ENCODE results near the gene DTD2.

The DTD2 gene

GRCh38 chr14:31456841-31457664, at the start of gene DTD2:
DTD2 (minus strand) TSS chr14:31457506; CDS start chr14:31457393, 113 bp downstream.
- no peaks in the 10 kb centered on the region for H3K9me3 ChIP-seq
- no peaks in the 10 kb centered on the region for H3K27me3 ChIP-seq
- peak within 1 kb of the TSS; percentile 77 to 79 for H3K4me3 ChIP-seq
- no peak for TF ChIP-seq CTCF (IDR thresholded peaks at IDR 0.05)
- peaks cover 0 to 33% (median 15%) of the 10 kb centered on the region in 4 donors for H3K4me1 ChIP-seq
- peak within 1 kb of the TSS; percentile 88 to 89 for H3K27ac ChIP-seq
- intact Hi-C loops (cut with DNase I; ENCODE audit: low total_unique reads), result loop anchor here (2.0 kb wide), 1 partner anchor 36 kb away; the partner anchor contains the start of gene HEATR5A
- DNase-seq, result peak; percentile 95 to 96
- peaks cover 0 to 4% (median 2%) of the 10 kb centered on the region in 3 donors for H3K36me3 ChIP-seq

DNA sequence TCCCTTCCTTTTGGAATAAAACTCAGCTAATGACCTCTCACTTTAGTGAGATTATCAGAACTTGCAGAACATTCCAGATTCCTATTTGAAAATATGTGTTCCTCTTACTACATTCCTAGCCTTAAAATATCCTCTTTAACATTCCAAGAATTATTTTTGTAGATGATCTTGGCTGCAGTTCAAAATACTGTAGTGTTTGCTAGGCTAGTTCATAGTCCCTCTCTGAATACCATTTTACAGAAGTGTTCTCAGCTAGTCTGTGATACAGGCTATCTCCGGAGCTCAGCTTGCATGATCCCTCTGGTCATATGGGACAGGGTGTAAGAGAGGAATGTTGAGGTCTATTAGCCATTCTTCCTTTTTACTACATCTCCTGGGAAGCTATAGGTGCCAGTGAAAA, 48.1 kb upstream of the DTD2 start:
- Histone ChIP-seq H3K27me3 (no peaks in the 10 kb centered on the region), H3K4me1 (peaks cover 0 to 52% (median 21%) of the 10 kb centered on the region in 4 donors), H3K36me3 (no peaks in the 10 kb centered on the region), H3K4me3 (no peak overlapping the region), H3K27ac (peak overlapping the region; percentile 48 to 51), H3K9me3 (no peaks in the 10 kb centered on the region)
- DNase-seq, result no peak
- intact Hi-C loops (cut with DNase I; ENCODE audit: low total_unique reads), result loop anchor here (10.0 kb wide), 1 partner anchor 749 kb away; no protein-coding TSS in a partner anchor
- no peak for TF ChIP-seq CTCF (IDR thresholded peaks at IDR 0.05)

- DNase-seq, result no peak
- Histone ChIP-seq H3K4me1 (peaks cover 0 to 41% (median 19%) of the 10 kb centered on the region in 4 donors), H3K27me3 (no peaks in the 10 kb centered on the region), H3K27ac (no peak overlapping the region), H3K4me3 (no peak overlapping the region), H3K36me3 (no peaks in the 10 kb centered on the region), H3K9me3 (no peaks in the 10 kb centered on the region)
- intact Hi-C loops (cut with DNase I; ENCODE audit: low total_unique reads), result loop anchor here (10.0 kb wide), 1 partner anchor 753 kb away; no protein-coding TSS in a partner anchor
- no peak for TF ChIP-seq CTCF (IDR thresholded peaks at IDR 0.05)
Measured at GRCh38 chr14:31501870-31502269, 44.6 kb upstream of the DTD2 start.

DNA sequence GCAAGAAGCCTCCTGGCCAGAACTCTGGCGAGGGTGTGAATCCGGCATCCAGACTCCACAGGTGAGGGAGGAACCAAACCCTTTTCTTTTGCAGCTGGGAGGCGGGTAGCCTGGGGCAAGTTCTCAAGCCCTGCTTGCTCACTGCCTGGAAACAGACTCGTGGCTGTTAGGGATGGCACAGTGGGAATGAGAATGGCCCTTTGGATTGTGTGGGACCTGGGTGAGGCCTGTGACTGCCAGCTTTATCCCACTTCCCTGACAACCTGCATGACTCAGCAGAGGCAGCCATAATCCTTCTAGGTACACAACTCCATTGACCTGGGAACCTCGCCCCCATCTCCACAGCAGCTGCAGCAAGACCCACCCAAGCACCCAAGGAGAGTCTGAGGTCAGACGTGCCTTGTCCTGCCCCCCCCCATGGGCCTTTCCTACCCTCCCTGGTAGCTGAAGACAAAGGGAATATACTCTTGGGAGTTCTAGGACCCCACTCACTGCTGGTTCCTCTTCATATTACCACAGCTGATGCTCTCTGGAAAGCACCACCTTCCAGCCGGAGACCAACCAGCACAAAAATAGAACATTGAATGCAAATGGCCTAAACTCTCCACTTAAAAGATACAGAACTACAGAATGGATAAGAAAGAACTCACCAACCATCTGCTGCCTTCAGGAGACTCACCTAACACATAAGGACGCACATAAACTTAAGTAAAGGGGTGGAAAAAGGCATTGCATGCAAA, 35.6 kb upstream of the DTD2 start:
- H3K27me3 ChIP-seq, result no peaks in the 10 kb centered on the region
- no peak for DNase-seq
- H3K4me1 ChIP-seq, result no peaks in the 10 kb centered on the region
- no peak for TF ChIP-seq CTCF (IDR thresholded peaks at IDR 0.05)
- intact Hi-C loops (cut with DNase I; ENCODE audit: low total_unique reads), result no loop called here
- H3K9me3 ChIP-seq, result no peaks in the 10 kb centered on the region
- H3K4me3 ChIP-seq, result no peak overlapping the region
- no peak overlapping the region for H3K27ac ChIP-seq
- H3K36me3 ChIP-seq, result no peaks in the 10 kb centered on the region

GRCh38 chr14:31489691-31490090, 32.4 kb upstream of the DTD2 start:
- Histone ChIP-seq H3K4me1 (peaks cover 0 to 4% (median 1%) of the 10 kb centered on the region in 4 donors), H3K9me3 (no peaks in the 10 kb centered on the region), H3K4me3 (no peak overlapping the region), H3K27ac (no peak overlapping the region), H3K36me3 (no peaks in the 10 kb centered on the region), H3K27me3 (no peaks in the 10 kb centered on the region)
- no peak for DNase-seq
- no peak for TF ChIP-seq CTCF (IDR thresholded peaks at IDR 0.05)
- intact Hi-C loops (cut with DNase I; ENCODE audit: low total_unique reads), result no loop called here
